Fibroblast of the aortic adventitia (primary cell): ENCODE results near the gene NKAPL. TPM values are rescaled to one million over a fixed set of nuclear protein-coding genes. Genes with fewer than 3 reads are reported as not detected.

ENCODE experiments used
- DNase-seq: peaks from one replicate; pipeline ENCODE4 v3.0.0-alpha.2; 2010; ENCODE audit warnings: low read depth
- H3K4me3 ChIP-seq: 2 replicates; pipeline ENCODE4 v1.5.1; 2011; ENCODE audit warnings: low read depth, mild to moderate bottlenecking, control low read depth, low read length, moderate library complexity
- total RNA-seq: library from RNA; depleted of rRNA; stranded (reverse); fragments of >200 nt; gene quantifications from 2 replicates; pipeline ENCODE4 v1.2.3, GENCODE V29; 2012; ENCODE audit warnings: low replicate concordance
- TF ChIP-seq, protein P1 (sequence below): IDR thresholded peaks from 2 replicates; pipeline ENCODE4 v1.5.1; 2011; ENCODE audit warnings: mild to moderate bottlenecking, low read length, control low read depth, inconsistent platforms; ENCODE audit not compliant: insufficient read depth

The NKAPL gene
- total RNA-seq, 1 donor: 1.3 TPM

GRCh38 chr6:28269492-28269891 lies 10.4 kb downstream of the NKAPL start:
- TF ChIP-seq, protein P1, sequence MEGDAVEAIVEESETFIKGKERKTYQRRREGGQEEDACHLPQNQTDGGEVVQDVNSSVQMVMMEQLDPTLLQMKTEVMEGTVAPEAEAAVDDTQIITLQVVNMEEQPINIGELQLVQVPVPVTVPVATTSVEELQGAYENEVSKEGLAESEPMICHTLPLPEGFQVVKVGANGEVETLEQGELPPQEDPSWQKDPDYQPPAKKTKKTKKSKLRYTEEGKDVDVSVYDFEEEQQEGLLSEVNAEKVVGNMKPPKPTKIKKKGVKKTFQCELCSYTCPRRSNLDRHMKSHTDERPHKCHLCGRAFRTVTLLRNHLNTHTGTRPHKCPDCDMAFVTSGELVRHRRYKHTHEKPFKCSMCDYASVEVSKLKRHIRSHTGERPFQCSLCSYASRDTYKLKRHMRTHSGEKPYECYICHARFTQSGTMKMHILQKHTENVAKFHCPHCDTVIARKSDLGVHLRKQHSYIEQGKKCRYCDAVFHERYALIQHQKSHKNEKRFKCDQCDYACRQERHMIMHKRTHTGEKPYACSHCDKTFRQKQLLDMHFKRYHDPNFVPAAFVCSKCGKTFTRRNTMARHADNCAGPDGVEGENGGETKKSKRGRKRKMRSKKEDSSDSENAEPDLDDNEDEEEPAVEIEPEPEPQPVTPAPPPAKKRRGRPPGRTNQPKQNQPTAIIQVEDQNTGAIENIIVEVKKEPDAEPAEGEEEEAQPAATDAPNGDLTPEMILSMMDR: no peak
- no peak overlapping the region for H3K4me3 ChIP-seq
- DNase-seq: peak; percentile 88

GRCh38 chr6:28274888-28275287 lies 15.8 kb downstream of the NKAPL start:
- TF ChIP-seq, protein P1: no peak
- H3K4me3 ChIP-seq: no peak overlapping the region

GRCh38 chr6:28277746-28278145 lies 18.6 kb downstream of the NKAPL start:
- no peak overlapping the region for H3K4me3 ChIP-seq
- TF ChIP-seq, protein P1: no peak
- peak; percentile 32 for DNase-seq

More at GRCh38 chr6:28274888-28275287, 15.8 kb downstream of the NKAPL start:
- DNase-seq: no peak

- peak overlapping the region; percentile 75 for H3K4me3 ChIP-seq
- DNase-seq: no peak
- TF ChIP-seq, protein P1: no peak
Observed at GRCh38 chr6:28280595-28281287, 21.6 kb downstream of the NKAPL start.

GRCh38 chr6:28281288-28282064 lies 22.4 kb downstream of the NKAPL start, which contains the start of gene PGBD1:
Gene PGBD1 (plus strand): TSS chr6:28281572. CDS start chr6:28283814, 2,242 bp downstream.
- H3K4me3 ChIP-seq: peak within 1 kb of the TSS; percentile 75
- TF ChIP-seq, protein P1: no peak
- DNase-seq: peak; percentile 73

DNA sequence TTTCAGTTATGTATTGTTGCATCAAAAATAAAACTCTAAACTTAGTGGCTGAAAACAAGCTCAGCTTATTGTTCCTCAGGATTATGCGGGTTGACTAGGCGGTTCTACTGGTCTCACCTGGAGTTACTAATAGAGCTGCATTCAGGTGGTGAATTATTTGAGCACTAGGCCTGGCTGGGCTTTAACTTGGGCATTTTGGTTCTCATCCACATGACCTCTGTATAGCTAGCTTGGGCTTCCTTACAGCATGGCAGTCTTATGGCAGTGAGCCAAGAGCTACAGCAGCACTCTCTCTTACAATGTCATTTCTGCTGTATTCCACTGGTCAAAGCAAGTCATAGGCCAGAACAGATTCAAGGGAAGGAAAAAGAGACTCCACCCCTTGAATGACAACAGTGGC lies 23.8 kb downstream of the NKAPL start:
- H3K4me3 ChIP-seq: no peak overlapping the region
- no peak for DNase-seq
- TF ChIP-seq, protein P1: no peak
